Adipocyte (in vitro differentiated cells): ENCODE results near the gene UTP15.

Experiments used
- DNase-seq: peaks from one replicate; pipeline ENCODE4 v3.0.0-alpha.2; 2015; ENCODE audit warnings: low read depth
- H3K27me3 ChIP-seq: replicated peaks from 2 replicates; pipeline ENCODE4 v1.7.0; 2013; ENCODE audit warnings: mild to moderate bottlenecking, low read length, moderate library complexity; ENCODE audit not compliant: control insufficient read depth, insufficient read depth
- H3K36me3 ChIP-seq: 2 replicates; pipeline ENCODE4 v1.7.0; 2013; ENCODE audit warnings: low read length, mild to moderate bottlenecking, moderate library complexity; ENCODE audit not compliant: control insufficient read depth, insufficient read depth, severe bottlenecking
- H3K4me1 ChIP-seq: 2 replicates; pipeline ENCODE4 v1.7.0; 2013; ENCODE audit warnings: mild to moderate bottlenecking, low read length, moderate library complexity; ENCODE audit not compliant: control insufficient read depth, insufficient read depth
- H3K4me3 ChIP-seq: 2 replicates; pipeline ENCODE4 v1.7.0; 2013; ENCODE audit warnings: mild to moderate bottlenecking, low read length, moderate library complexity
- H3K9ac ChIP-seq: 2 replicates; pipeline ENCODE4 v1.7.0; 2013; ENCODE audit warnings: mild to moderate bottlenecking, low read length, moderate library complexity
- H3K9me3 ChIP-seq: 2 replicates; pipeline ENCODE4 v1.7.0; 2013; ENCODE audit warnings: mild to moderate bottlenecking, low read length, moderate library complexity; ENCODE audit not compliant: control insufficient read depth

UTP15 gene

GRCh38 chr5:73565139-73565968, at the start of gene UTP15, which contains the start of gene ANKRA2:
UTP15 (plus strand) TSS chr5:73565743; CDS start chr5:73567345, 1,602 bp downstream.
ANKRA2 (minus strand) TSS chr5:73565639; CDS start chr5:73562881, 2,758 bp downstream.
- Histone ChIP-seq H3K36me3 (peaks cover 37% of the 10 kb centered on the region), H3K4me3 (peak within 1 kb of the TSS; percentile 97), H3K9ac (peak within 1 kb of the TSS; percentile 98), H3K27me3 (no peaks in the 10 kb centered on the region), H3K9me3 (no peaks in the 10 kb centered on the region), H3K4me1 (peaks cover 39% of the 10 kb centered on the region)
- peak; percentile 100 for DNase-seq

- Histone ChIP-seq H3K36me3 (no peaks in the 10 kb centered on the region), H3K4me3 (no peak overlapping the region), H3K27me3 (no peaks in the 10 kb centered on the region), H3K9me3 (no peaks in the 10 kb centered on the region), H3K4me1 (peaks cover 13% of the 10 kb centered on the region), H3K9ac (peak overlapping the region; percentile 51)
- DNase-seq: peak; percentile 91
These were observed 45.8 kb upstream of the UTP15 start for GRCh38 chr5:73519531-73520283.

GRCh38 chr5:73522989-73523388, 42.6 kb upstream of the UTP15 start:
- no peak for DNase-seq

GRCh38 chr5:73523861-73524260, 41.7 kb upstream of the UTP15 start:
- no peak for DNase-seq
- Histone ChIP-seq H3K4me1 (peaks cover 23% of the 10 kb centered on the region), H3K36me3 (no peaks in the 10 kb centered on the region), H3K9me3 (no peaks in the 10 kb centered on the region), H3K4me3 (no peak overlapping the region), H3K27me3 (no peaks in the 10 kb centered on the region), H3K9ac (no peak overlapping the region)

More at GRCh38 chr5:73522989-73523388, 42.6 kb upstream of the UTP15 start:
- H3K36me3 ChIP-seq: no peaks in the 10 kb centered on the region
- H3K9me3 ChIP-seq: no peaks in the 10 kb centered on the region
- no peak overlapping the region for H3K9ac ChIP-seq
- H3K27me3 ChIP-seq: no peaks in the 10 kb centered on the region
- peaks cover 14% of the 10 kb centered on the region for H3K4me1 ChIP-seq
- no peak overlapping the region for H3K4me3 ChIP-seq

- H3K9me3 ChIP-seq: no peaks in the 10 kb centered on the region
- H3K27me3 ChIP-seq: no peaks in the 10 kb centered on the region
- no peaks in the 10 kb centered on the region for H3K36me3 ChIP-seq
- DNase-seq: no peak
- H3K4me1 ChIP-seq: peaks cover 35% of the 10 kb centered on the region
- no peak overlapping the region for H3K4me3 ChIP-seq
- H3K9ac ChIP-seq: no peak overlapping the region
These were observed 39.8 kb upstream of the UTP15 start for GRCh38 chr5:73525606-73526203.

- Histone ChIP-seq H3K36me3 (no peaks in the 10 kb centered on the region), H3K4me1 (peaks cover 43% of the 10 kb centered on the region), H3K27me3 (no peaks in the 10 kb centered on the region), H3K4me3 (no peak overlapping the region), H3K9me3 (peaks cover 6% of the 10 kb centered on the region), H3K9ac (peak overlapping the region; percentile 61)
- no peak for DNase-seq
These were observed 37.3 kb upstream of the UTP15 start for GRCh38 chr5:73528248-73528647.

- Histone ChIP-seq H3K4me3 (peak overlapping the region; percentile 1), H3K9me3 (peaks cover 6% of the 10 kb centered on the region)
- no peak for DNase-seq
These were observed 36.5 kb upstream of the UTP15 start for GRCh38 chr5:73529081-73529480.

GRCh38 chr5:73531356-73531755, 34.2 kb upstream of the UTP15 start:
- no peaks in the 10 kb centered on the region for H3K36me3 ChIP-seq
- H3K4me3 ChIP-seq: no peak overlapping the region
- peaks cover 43% of the 10 kb centered on the region for H3K4me1 ChIP-seq
- DNase-seq: peak; percentile 19
- no peak overlapping the region for H3K9ac ChIP-seq
- H3K27me3 ChIP-seq: no peaks in the 10 kb centered on the region
- H3K9me3 ChIP-seq: peaks cover 16% of the 10 kb centered on the region

More at GRCh38 chr5:73529081-73529480, 36.5 kb upstream of the UTP15 start:
- no peaks in the 10 kb centered on the region for H3K36me3 ChIP-seq
- peak overlapping the region; percentile 61 for H3K9ac ChIP-seq
- no peaks in the 10 kb centered on the region for H3K27me3 ChIP-seq
- peaks cover 40% of the 10 kb centered on the region for H3K4me1 ChIP-seq

GRCh38 chr5:73532195-73532594, 33.3 kb upstream of the UTP15 start:
- Histone ChIP-seq H3K9ac (no peak overlapping the region), H3K27me3 (no peaks in the 10 kb centered on the region), H3K36me3 (no peaks in the 10 kb centered on the region), H3K4me1 (peaks cover 43% of the 10 kb centered on the region), H3K9me3 (peaks cover 16% of the 10 kb centered on the region), H3K4me3 (no peak overlapping the region)
- DNase-seq: no peak

- Histone ChIP-seq H3K36me3 (no peaks in the 10 kb centered on the region), H3K9ac (no peak overlapping the region), H3K27me3 (no peaks in the 10 kb centered on the region), H3K4me3 (no peak overlapping the region), H3K9me3 (peaks cover 16% of the 10 kb centered on the region), H3K4me1 (peaks cover 41% of the 10 kb centered on the region)
- DNase-seq: no peak
These were observed 31.4 kb upstream of the UTP15 start for GRCh38 chr5:73534011-73534644.
